SK-N-SH (cell line): ENCODE measurements around the gene PLA2G2C.

Experiments used
- CHD2 ChIP-seq: fragments of 150-350 bp; IDR thresholded peaks from 2 replicates; pipeline ENCODE4 v1.6.1; 2018; ENCODE audit warnings: low read length; ENCODE audit not compliant: partially characterized antibody
- ELF1 ChIP-seq: IDR thresholded peaks from 2 replicates; pipeline ENCODE4 v1.4.0; 2012
- EP300 ChIP-seq, 2 experiments: IDR thresholded peaks; 2 replicates each; pipeline versions ENCODE4 v1.4.0 to v1.6.1; 2012; ENCODE audit warnings: borderline replicate concordance in 1 of 2, low read depth in 1 of 2, low read length in 1 of 2
- EZH2phosphoT487 ChIP-seq: fragments of 200-600 bp; sonication (generic); IDR thresholded peaks from 2 replicates; pipeline ENCODE4 v1.6.1; 2017; ENCODE audit warnings: low read depth, mixed run types, mild to moderate bottlenecking, antibody characterized with exemption, moderate library complexity, borderline replicate concordance
- FOXM1 ChIP-seq: IDR thresholded peaks from 2 replicates; pipeline ENCODE4 v1.4.0; 2012; ENCODE audit warnings: low read depth, mild to moderate bottlenecking
- MXI1 ChIP-seq: IDR thresholded peaks from 2 replicates; pipeline ENCODE4 v1.6.1; 2012; ENCODE audit warnings: mild to moderate bottlenecking, low read depth, low read length, improper control_type of control experiment
- POLR2AphosphoS5 ChIP-seq: IDR thresholded peaks from 2 replicates; pipeline ENCODE4 v1.6.1; 2012; ENCODE audit warnings: low read depth, low read length
- RCOR1 ChIP-seq: fragments of 150-350 bp; IDR thresholded peaks from 2 replicates; pipeline ENCODE4 v1.6.1; 2017; ENCODE audit warnings: antibody characterized with exemption, low read length
- TAF1 ChIP-seq: IDR thresholded peaks from 2 replicates; pipeline ENCODE4 v1.6.1; 2012; ENCODE audit warnings: low read depth, mild to moderate bottlenecking, low read length, moderate library complexity, borderline replicate concordance
- TEAD4 ChIP-seq: IDR thresholded peaks from 2 replicates; pipeline ENCODE4 v1.4.0; 2012; ENCODE audit warnings: mild to moderate bottlenecking, borderline replicate concordance; ENCODE audit not compliant: insufficient read depth
- TF ChIP-seq, protein P1 (sequence below): fragments of 200-600 bp; sonication (generic); IDR thresholded peaks from 2 replicates; pipeline ENCODE4 v1.6.1; 2017; ENCODE audit warnings: antibody characterized with exemption, mild to moderate bottlenecking, moderate library complexity
- TF ChIP-seq, protein P2 (sequence below): IDR thresholded peaks from 2 replicates; pipeline ENCODE4 v1.6.1; 2012; ENCODE audit warnings: mild to moderate bottlenecking, low read depth, low read length, moderate library complexity
- TF ChIP-seq, protein P3 (sequence below): IDR thresholded peaks from 2 replicates; pipeline ENCODE4 v1.4.0; 2012; ENCODE audit warnings: low read depth
- TF ChIP-seq, protein P4 (sequence below): IDR thresholded peaks from 2 replicates; pipeline ENCODE4 v1.4.0; 2012; ENCODE audit warnings: low read depth, borderline replicate concordance

DNA sequence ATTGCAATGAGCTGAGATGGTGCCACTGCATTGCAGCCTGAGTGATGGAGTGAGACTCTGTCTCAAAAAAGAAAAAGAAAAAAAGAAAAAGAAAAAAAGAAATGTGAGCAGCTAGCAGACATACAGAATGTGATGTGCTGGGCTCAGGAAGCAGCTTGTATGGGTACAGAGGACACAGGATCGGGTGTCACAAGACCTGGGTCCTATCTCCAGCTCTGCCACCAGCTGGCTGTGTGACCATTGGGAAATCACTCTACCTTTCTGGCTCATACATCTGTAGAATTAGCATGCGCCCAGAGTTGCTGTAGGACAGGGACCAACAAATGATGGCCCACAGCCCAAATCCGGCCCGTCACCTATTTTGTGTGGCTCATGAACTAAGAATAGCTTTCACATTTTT lies 3.3 kb upstream of the PLA2G2C start:
- TF ChIP-seq, protein P1, sequence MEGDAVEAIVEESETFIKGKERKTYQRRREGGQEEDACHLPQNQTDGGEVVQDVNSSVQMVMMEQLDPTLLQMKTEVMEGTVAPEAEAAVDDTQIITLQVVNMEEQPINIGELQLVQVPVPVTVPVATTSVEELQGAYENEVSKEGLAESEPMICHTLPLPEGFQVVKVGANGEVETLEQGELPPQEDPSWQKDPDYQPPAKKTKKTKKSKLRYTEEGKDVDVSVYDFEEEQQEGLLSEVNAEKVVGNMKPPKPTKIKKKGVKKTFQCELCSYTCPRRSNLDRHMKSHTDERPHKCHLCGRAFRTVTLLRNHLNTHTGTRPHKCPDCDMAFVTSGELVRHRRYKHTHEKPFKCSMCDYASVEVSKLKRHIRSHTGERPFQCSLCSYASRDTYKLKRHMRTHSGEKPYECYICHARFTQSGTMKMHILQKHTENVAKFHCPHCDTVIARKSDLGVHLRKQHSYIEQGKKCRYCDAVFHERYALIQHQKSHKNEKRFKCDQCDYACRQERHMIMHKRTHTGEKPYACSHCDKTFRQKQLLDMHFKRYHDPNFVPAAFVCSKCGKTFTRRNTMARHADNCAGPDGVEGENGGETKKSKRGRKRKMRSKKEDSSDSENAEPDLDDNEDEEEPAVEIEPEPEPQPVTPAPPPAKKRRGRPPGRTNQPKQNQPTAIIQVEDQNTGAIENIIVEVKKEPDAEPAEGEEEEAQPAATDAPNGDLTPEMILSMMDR, result no peak
- TF ChIP-seq TAF1 (no peak), MXI1 (no peak), TEAD4 (no peak), RCOR1 (no peak), CHD2 (no peak), EZH2phosphoT487 (no peak), POLR2AphosphoS5 (no peak), ELF1 (no peak), FOXM1 (no peak), EP300 (IDR thresholded peaks at IDR 0.05; ENCODE audit: borderline replicate concordance in 1 of 2, low read depth in 1 of 2, low read length in 1 of 2) (no peak)
- TF ChIP-seq, protein P2, sequence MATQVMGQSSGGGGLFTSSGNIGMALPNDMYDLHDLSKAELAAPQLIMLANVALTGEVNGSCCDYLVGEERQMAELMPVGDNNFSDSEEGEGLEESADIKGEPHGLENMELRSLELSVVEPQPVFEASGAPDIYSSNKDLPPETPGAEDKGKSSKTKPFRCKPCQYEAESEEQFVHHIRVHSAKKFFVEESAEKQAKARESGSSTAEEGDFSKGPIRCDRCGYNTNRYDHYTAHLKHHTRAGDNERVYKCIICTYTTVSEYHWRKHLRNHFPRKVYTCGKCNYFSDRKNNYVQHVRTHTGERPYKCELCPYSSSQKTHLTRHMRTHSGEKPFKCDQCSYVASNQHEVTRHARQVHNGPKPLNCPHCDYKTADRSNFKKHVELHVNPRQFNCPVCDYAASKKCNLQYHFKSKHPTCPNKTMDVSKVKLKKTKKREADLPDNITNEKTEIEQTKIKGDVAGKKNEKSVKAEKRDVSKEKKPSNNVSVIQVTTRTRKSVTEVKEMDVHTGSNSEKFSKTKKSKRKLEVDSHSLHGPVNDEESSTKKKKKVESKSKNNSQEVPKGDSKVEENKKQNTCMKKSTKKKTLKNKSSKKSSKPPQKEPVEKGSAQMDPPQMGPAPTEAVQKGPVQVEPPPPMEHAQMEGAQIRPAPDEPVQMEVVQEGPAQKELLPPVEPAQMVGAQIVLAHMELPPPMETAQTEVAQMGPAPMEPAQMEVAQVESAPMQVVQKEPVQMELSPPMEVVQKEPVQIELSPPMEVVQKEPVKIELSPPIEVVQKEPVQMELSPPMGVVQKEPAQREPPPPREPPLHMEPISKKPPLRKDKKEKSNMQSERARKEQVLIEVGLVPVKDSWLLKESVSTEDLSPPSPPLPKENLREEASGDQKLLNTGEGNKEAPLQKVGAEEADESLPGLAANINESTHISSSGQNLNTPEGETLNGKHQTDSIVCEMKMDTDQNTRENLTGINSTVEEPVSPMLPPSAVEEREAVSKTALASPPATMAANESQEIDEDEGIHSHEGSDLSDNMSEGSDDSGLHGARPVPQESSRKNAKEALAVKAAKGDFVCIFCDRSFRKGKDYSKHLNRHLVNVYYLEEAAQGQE, result no peak
- TF ChIP-seq, protein P3, sequence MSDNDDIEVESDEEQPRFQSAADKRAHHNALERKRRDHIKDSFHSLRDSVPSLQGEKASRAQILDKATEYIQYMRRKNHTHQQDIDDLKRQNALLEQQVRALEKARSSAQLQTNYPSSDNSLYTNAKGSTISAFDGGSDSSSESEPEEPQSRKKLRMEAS, result no peak
- TF ChIP-seq, protein P4, sequence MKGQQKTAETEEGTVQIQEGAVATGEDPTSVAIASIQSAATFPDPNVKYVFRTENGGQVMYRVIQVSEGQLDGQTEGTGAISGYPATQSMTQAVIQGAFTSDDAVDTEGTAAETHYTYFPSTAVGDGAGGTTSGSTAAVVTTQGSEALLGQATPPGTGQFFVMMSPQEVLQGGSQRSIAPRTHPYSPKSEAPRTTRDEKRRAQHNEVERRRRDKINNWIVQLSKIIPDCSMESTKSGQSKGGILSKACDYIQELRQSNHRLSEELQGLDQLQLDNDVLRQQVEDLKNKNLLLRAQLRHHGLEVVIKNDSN, result no peak
